ENCODE results near the gene SAMMSON. TPM values are rescaled to one million over a fixed set of nuclear protein-coding genes. Genes with fewer than 3 reads are reported as not detected.

Gene SAMMSON
- polyA plus RNA-seq, 1 donor = not detected

GRCh38 chr3:70011582-70011981 is 12.0 kb downstream of the SAMMSON start:
- DNase-seq = no peak

DNA sequence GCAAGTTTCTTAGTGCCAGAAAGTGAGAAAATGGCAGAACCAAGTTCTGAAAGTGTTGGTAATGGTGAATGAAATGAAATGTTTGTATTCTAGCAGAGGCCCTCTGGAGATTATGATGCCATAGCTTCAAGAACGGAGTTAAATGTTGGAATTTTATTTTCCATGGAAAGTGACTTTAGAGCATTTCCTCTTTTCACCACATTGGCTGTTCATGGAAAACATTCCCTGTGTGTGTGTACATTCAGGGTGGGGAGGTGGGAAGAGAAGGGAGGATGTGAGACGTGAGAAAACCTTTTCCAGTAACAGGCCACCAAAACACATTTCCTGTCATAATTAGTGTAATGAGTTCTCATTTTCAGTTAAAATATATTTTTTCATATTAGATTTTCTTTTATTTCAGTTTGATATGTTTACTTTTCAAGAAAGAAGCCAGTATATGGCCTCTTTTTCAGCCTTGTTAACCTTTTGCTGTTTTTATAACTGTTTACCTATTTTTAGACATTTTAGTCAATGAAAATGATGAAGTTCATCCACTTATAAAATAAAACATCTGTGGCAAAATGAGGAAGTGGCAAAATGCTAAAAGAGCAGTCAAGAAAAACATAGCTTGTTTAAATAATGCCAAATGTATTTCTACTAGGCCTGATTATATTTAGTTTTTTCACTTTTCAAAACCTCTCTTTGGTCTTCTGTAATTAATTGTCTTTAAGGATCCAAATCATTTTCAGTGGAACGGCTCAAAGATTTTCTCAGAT is 21.6 kb downstream of the SAMMSON start:
- DNase-seq = no peak

DNA sequence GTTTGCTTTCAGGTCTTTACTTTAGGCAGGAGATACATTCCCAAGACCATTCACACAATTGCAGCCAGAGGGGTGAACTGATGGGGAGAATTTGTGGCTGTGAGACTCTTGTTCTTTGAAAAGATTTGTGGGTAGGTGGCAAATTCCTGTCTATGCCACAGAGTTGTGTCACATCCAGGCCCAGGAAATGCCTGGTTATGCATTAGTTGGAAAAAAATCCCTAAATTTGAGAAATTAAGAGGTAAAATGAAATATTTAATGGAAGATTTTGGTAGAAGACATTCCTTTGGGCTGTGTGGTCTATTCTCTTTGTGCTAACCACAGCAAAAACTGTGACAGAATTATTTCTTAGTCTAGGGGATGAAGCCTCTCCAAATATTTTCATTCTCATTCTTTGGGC is 28.8 kb downstream of the SAMMSON start:
- no peak for DNase-seq

GRCh38 chr3:70038693-70039092 is 39.2 kb downstream of the SAMMSON start:
- DNase-seq = no peak

DNA sequence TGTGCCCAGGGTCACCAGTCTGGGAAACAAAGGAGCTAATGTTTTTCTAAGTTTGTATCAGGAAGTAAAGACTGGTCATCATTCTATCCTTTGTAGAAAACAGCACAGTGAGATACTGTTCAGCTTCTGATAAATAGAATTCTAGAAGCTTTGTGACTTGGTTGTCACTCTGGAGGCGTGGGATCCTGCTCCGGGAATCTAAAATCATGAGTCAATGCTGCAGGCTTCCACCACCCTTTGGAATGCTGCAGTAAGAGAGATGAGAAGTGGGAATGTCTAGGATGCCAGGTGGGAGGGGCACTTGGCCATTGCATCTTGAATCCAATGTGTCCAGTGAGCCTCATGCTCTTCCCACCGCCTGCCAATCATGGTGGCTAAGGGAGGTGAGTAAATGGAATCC is 40.9 kb downstream of the SAMMSON start:
- no peak for DNase-seq

DNA sequence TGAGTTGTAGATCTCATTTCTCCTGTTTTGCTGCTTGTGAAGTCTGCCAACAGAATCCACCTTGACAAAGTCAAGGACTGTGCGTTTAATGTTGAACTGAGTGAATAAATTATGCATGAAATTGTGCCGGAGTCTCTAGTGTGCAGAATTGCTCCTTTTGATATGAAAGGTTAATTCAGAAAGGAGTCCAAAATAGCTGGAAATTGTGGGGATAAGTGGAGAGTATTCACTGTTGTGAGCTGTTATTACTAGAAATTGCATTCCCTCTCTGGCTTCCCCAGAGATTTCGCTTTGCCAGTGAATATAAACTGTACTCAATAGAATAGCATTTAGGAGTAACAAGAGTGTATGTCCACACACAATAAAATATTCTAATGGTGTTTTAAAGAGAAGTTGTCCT is 43.1 kb downstream of the SAMMSON start:
- DNase-seq = no peak

DNA sequence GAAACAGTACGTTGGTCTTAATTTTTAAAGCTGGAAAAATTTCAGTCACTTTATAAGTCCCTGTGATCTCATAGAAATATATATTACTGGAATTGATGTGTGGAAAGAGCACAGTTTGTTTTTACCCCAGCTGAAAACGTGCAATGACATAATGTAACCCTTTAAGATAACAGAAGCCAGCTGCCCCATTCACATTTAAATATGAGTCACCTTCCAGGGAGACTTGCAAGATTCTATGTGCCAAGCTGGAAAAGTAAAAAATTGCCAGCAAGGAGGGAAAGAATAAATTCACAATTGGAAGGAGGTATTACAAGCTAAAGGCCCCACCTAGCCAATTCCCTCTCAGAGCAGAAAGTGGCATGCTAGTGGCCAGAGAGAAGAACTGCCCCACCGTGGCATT is 50.2 kb downstream of the SAMMSON start:
- no peak for DNase-seq

DNA sequence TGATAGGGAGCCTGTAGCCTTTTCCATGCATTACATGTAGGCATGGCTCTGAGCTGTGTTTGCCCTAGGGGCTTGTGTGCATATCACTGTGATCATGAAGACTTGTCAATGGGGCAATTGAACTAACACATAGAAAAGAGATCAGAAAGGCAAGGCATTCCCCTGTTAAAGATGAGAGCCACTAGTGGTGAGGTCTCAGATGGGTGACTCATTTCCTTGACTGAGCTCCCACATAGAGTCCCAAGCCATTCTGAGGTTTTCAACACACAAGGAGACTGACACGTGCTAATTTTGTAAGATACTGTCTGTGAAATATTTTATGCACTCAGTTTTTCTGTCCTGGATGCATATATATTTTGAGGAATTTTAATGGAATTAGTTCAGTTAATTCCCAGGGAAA is 53.8 kb downstream of the SAMMSON start:
- no peak for DNase-seq

DNA sequence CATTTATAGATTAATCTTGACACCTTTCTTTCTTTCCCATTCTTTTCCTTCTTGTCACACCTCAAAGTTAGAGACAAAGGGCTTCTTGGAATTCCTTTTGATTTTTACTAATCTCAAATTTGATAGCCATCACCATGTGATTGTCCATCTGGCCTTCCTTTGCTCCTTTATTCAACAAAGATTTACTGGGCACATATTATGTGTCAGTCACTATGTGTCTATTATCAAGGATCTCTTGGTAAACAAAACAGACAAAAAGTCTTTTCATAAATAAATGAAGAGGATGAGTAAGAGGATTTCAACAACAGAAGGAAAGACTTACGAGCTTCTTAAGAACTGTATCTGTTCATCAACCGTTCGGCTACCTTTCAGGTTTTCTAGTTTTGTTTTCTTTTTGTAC is 56.5 kb downstream of the SAMMSON start:
- DNase-seq = no peak

DNA sequence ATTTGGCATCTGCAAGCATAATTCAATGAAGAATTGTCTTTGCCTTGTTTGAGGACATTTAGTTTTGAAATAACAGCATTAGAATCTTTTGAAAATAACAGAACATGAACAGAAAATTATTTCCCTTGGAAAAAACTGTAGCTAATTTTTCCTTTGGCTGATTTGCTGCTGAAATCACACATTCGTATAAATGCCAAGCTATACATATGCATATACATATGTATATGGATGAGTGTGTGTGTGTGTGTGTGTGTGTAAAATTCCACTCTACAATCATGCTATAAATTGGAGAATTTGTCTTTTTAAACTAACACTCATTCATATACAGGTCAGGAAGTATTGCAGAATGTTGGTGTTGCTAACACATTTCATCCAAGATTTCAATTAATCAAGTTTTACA is 57.9 kb downstream of the SAMMSON start:
- DNase-seq = no peak

- DNase-seq = no peak
Observed at GRCh38 chr3:70061096-70061495, 61.6 kb downstream of the SAMMSON start.

DNA sequence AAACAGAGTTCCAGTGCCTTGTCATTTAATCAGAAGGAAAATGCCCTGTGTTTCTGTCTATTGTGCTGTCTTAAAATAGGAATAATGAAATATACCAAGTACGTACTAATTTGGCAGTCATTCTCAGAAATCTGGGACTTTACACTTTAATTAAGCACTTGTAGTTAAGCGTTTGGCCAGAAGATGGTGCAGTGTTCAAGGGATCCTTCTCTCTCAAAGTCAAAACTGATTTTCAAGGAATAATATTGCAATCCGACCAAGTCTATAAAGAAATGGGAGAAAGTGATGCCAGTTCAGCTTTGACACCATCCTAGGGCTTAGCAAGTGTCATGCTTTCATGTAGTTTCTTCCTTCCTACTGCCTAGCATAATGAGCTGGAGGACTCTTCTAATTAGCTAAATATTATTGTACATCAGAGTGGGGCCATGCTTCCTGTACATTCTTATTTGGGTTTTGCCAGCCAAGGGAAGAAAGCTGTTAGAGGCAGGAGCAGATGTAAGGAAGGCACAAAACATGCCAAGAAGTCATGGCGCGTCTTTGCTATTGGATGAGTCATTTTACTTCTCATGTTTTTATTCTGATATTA is 64.8 kb downstream of the SAMMSON start:
- peak; percentile 36 for DNase-seq

GRCh38 chr3:70065696-70066253 is 66.2 kb downstream of the SAMMSON start:
- DNase-seq = no peak

- DNase-seq = no peak
Observed at GRCh38 chr3:70067860-70068521, 68.5 kb downstream of the SAMMSON start.

DNA sequence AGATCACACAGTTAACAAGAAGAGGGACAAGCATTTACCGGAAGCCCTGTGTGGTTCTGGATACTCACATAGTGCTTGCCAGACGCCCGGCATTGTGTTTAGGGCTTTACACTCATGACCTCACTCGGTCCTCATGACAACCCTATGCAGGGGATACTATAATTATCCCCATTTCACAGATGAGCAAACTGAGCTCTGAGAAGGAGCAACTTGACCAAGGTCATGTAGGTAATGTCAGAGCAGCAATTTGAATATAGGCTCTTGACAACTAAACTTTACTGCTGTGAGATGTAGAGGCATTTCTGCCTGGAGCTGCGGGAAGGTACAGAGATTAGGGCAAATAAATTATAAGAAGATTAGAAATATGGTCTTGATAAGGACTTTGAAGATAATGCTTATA is 70.0 kb downstream of the SAMMSON start:
- DNase-seq = no peak

GRCh38 chr3:70071138-70071537 is 71.6 kb downstream of the SAMMSON start:
- DNase-seq = no peak

GRCh38 chr3:70072180-70072579 is 72.6 kb downstream of the SAMMSON start:
- DNase-seq = peak; percentile 21

DNA sequence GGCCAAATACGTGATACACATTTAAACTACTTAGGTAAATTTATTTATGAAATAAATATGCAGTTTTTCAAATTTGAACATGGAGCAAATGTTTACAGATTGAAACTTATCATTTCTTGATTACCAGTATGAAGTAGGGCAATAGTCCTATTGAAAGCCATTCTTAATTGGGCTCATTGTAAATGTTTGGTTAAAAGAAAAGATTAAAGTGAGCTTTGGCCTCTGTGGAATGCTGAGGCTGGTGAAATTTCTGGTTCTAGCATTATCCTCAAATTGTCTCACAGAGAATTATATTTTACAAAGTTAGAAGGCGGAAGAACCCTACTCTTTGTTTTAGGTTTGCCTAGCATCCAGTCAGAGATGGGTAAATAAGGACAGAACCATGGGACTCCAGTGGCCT is 73.2 kb downstream of the SAMMSON start:
- DNase-seq = no peak

- no peak for DNase-seq
Observed at GRCh38 chr3:70075101-70075500, 75.6 kb downstream of the SAMMSON start.

DNA sequence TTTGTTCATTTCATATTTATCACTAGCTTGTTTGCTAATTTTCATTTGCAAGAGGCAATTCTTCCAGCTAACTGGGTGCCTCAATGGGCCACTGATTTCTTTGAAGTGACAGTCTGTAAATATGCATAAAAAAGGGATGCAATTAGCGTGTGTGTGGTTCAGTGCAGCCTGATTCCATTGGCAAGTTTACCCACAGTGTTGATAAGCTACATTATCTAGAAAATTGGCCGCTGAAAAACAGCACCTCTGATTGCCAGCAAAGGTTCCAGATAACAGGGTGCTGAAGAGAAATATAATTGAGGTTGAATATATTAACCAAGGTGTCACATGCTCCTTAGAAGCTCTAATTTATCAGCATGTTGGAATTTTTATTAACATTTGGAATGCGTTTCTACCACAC is 76.9 kb downstream of the SAMMSON start:
- no peak for DNase-seq

DNA sequence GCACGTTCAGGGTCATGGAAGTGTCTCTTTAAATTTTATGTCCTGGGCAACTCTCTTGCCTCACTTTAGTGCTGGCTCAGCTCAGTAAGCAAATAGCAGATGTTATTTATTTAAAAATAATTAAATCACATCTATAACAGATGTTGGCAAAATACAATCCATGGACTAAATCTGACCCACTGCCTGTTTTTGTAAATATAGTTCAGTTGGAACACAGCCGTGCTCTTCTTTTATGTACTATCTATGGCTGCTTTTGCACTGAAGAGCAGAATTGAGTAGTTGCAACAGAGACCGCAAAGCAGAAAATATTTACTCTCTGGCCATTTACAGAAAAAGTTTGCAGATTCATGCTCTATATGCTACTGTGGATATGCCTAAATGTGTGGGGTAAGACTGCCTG is 79.2 kb downstream of the SAMMSON start:
- DNase-seq = peak; percentile 8

DNA sequence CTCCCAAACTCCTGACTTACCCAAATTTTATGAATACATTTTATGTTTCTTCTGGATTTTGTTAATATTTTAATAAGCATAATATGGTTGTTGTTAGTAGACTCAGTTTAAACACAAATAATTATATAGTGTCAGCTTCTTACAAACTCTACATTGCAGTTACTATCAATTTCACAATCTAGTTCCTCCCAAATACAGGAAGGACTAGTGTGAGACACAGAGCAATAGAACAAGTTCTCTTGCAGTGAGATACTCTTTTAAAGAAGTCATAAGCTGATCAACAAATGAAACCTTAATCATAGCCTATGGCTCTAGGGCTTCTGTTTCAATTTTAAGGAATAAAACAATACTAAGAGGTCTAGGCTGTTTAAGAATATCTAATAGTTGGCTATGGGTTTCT is 86.1 kb downstream of the SAMMSON start:
- DNase-seq = no peak

DNA sequence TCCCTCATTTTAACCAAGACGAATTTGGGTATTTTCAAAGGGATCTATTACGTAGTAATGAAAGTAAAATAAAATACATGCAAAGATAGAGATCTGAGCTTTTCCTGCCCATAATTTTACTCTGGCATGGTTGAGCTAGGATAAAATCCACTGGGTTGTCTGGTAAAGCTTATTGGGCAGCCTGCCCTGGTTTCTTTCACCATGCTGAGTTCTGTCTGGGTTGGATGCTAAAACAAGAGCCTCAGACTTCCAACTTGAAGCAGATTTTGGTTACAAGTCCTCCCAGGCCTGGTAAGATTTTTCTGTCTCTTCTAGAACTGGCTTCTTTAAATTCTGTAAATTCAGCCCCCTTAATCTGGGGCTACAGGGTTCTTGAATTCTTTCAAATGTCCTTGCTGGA is 86.8 kb downstream of the SAMMSON start:
- no peak for DNase-seq
